Thyroid gland (tissue), 4 donors: Measurements from ENCODE around the gene YARS1. TPM values are rescaled to one million over a fixed set of nuclear protein-coding genes. Genes with fewer than 3 reads are reported as not detected.

Source experiments
- DNase-seq, 2 donors: peaks; one replicate each; pipeline ENCODE4 v3.0.0-alpha.2; 2019
- H3K27ac ChIP-seq, 3 donors: fragments of 200-600 bp; sonication (generic); 1 replicate in 2 of 3; 2 replicates in 1 of 3; pipeline ENCODE4 v1.5.1; 2016 to 2019; ENCODE audit warnings: mild to moderate bottlenecking in 1 of 3, moderate library complexity in 1 of 3
- H3K27me3 ChIP-seq: fragments of 200-600 bp; sonication (generic); one replicate; pipeline ENCODE4 v1.5.1; 2019
- H3K36me3 ChIP-seq, 2 donors: fragments of 200-600 bp; sonication (generic); one replicate each; pipeline ENCODE4 v1.5.1; 2016 to 2019
- H3K4me1 ChIP-seq, 2 donors: fragments of 200-600 bp; sonication (generic); one replicate each; pipeline ENCODE4 v1.5.1; 2017 to 2019
- H3K4me3 ChIP-seq, 3 donors: fragments of 200-600 bp; sonication (generic); replicated peaks in 1 of 3; 1 replicate in 2 of 3; 2 replicates in 1 of 3; pipeline ENCODE4 v1.5.1; 2016; ENCODE audit warnings: mild to moderate bottlenecking in 1 of 3
- H3K9me3 ChIP-seq: fragments of 200-600 bp; sonication (generic); one replicate; pipeline ENCODE4 v1.5.1; 2017
- CTCF ChIP-seq, 6 experiments: fragments of 200-600 bp in 3 of 6; fragments of 450-650 bp in 3 of 6; sonication (generic) in 3 of 6; IDR thresholded peaks; one replicate each; pipeline ENCODE4 v1.5.1; 2016 to 2019; ENCODE audit warnings: antibody characterized with exemption in 6 of 6, mild to moderate bottlenecking in 2 of 6, inconsistent platforms in 1 of 6, moderate library complexity in 1 of 6
- POLR2A ChIP-seq, 2 donors: fragments of 450-650 bp; IDR thresholded peaks; one replicate each; pipeline ENCODE4 v1.6.1; 2017; ENCODE audit warnings: antibody characterized with exemption in 2 of 2, mild to moderate bottlenecking in 2 of 2, moderate library complexity in 1 of 2
- WGBS, 2 donors: methylation state at CpG; one replicate each; pipeline ENCODE4 v1.1.5; 2017; 5-methylcytosine and 5-hydroxymethylcytosine counted together
- intact Hi-C: fragments of 100-400 bp; cut with DNase I; formaldehyde crosslinking; loops from one replicate; pipeline ENCODE4 v1.15.1; 2023
- total RNA-seq, 4 donors: library from RNA; depleted of rRNA; stranded (reverse); fragments of >200 nt; gene quantifications; one replicate each; pipeline ENCODE4 v1.2.3, GENCODE V29; 2016

Gene YARS1
- total RNA-seq, 4 donors from 2014 or later = 42.8 to 76.0 (median 50.3) TPM

DNA sequence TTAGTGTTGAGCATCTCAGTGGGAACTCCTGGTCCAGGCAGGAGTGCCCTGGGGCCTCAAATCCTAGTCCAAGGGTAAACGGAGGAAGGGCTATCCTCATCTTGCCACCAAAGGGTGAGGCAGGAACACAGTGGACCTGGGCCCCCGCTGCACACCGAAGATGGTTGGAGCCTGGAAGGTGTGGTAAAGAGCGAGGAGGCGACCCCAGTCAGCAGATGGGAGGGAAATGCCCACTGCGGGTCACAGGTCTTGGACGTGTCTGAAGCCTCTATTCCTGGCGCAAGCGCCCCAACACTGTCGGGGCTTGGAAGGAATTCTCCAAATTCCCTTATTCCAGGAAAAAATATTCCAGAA is 76.1 kb downstream of the YARS1 start:
- H3K27ac ChIP-seq = peak overlapping the region; percentile 77 to 92 (median 79)
- H3K4me1 ChIP-seq = peaks cover 32 to 45% of the 10 kb centered on the region in 2 donors
- no peaks in the 10 kb centered on the region for H3K36me3 ChIP-seq
- H3K4me3 ChIP-seq = peak overlapping the region in 2 of 3 donors; percentile 90 to 91
- intact Hi-C loops = no loop called here
- TF ChIP-seq POLR2A (IDR thresholded peaks at IDR 0.05) (no peak), CTCF (IDR thresholded peaks at IDR 0.05) (no peak)
- no peak for DNase-seq
- no peaks in the 10 kb centered on the region for H3K9me3 ChIP-seq
- H3K27me3 ChIP-seq = no peaks in the 10 kb centered on the region
- 18 to 22% methylated on average over 10 of the region's 10 CpGs for WGBS, 2 donors

- no peaks in the 10 kb centered on the region for H3K27me3 ChIP-seq
- no peaks in the 10 kb centered on the region for H3K36me3 ChIP-seq
- no peak for DNase-seq
- no peak overlapping the region for H3K27ac ChIP-seq
- 87 to 89% methylated on average over 5 to 7 of the region's 7 CpGs for WGBS, 2 donors
- no peak for TF ChIP-seq CTCF (IDR thresholded peaks at IDR 0.05)
- no peak for TF ChIP-seq POLR2A (IDR thresholded peaks at IDR 0.05)
- H3K4me1 ChIP-seq = peaks cover 7% of the 10 kb centered on the region in 2 donors
- no peak overlapping the region for H3K4me3 ChIP-seq
- H3K9me3 ChIP-seq = no peaks in the 10 kb centered on the region
- intact Hi-C loops = no loop called here
Measured at GRCh38 chr1:32736812-32737791, 80.1 kb downstream of the YARS1 start.

- H3K36me3 ChIP-seq = no peaks in the 10 kb centered on the region
- DNase-seq = no peak
- no peaks in the 10 kb centered on the region for H3K4me1 ChIP-seq
- H3K27me3 ChIP-seq = no peaks in the 10 kb centered on the region
- TF ChIP-seq POLR2A (IDR thresholded peaks at IDR 0.05) (no peak), CTCF (IDR thresholded peaks at IDR 0.05) (no peak)
- intact Hi-C loops = no loop called here
- no peak overlapping the region for H3K4me3 ChIP-seq
- no peak overlapping the region for H3K27ac ChIP-seq
- no peaks in the 10 kb centered on the region for H3K9me3 ChIP-seq
- 66 to 74% methylated on average over 8 to 9 of the region's 9 CpGs for WGBS, 2 donors
Measured at GRCh38 chr1:32733582-32734321, 83.4 kb downstream of the YARS1 start.

DNA sequence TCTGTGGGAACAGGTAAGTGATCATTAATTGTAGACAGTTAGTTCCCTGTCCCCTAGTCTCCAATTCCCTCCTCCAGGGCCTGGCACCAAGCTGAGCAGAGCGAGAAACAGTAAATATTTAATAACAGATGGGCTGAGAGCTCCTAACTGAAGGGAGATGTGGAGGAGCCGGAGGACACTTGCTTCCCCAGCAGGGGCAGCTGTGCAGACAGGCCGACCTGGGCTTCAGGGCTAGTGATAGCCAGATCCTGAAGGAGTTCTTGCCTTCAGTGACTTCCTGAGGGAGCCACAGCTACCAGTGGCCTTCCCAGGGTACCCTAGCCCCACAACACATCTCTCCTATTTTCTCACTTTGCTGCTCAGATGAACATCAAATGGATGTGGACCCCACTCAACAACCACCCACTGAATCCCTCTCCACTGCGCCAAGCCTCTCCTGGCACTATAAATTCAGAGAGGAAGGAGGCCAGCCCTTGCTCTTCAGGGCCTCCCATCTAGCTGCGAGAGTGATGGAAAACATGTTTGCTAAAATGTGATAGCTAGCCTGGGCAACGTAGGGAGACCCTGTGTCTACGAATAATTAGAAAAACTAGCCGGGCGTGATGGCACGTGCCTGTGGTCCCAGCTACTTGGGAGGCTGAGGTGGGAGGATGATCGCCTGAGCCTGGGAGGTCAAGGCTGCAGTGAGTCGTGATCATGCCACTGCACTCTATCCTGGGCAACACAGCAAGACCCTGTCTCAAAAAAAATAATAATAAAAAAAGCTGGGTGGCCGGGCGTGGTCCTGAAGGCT is 87.7 kb downstream of the YARS1 start:
- Histone ChIP-seq H3K36me3 (no peaks in the 10 kb centered on the region), H3K4me1 (peaks cover 0 to 12% of the 10 kb centered on the region in 2 donors), H3K4me3 (no peak overlapping the region), H3K27me3 (no peaks in the 10 kb centered on the region), H3K9me3 (no peaks in the 10 kb centered on the region), H3K27ac (no peak overlapping the region)
- intact Hi-C loops = no loop called here
- TF ChIP-seq CTCF (IDR thresholded peaks at IDR 0.05) (no peak), POLR2A (IDR thresholded peaks at IDR 0.05) (no peak)
- 81 to 87% methylated on average over 14 of the region's 14 CpGs for WGBS, 2 donors
- no peak for DNase-seq
